HepG2 (cell line): ENCODE results near the gene NBEA. TPM values are rescaled to one million over a fixed set of nuclear protein-coding genes. Genes with fewer than 3 reads are reported as not detected.

ENCODE experiments used
- ATAC-seq: fragments of 200-7000 bp; cut with Tn5 transposase; 3 replicates; pipeline ENCODE4 v1.9.1; 2020; ENCODE audit warnings: mild to moderate bottlenecking, moderate library complexity
- BruUV-seq: library from RNA; stranded (reverse); fragments of 400-500 nt; replicated peaks from 2 replicates; lab custom pipeline; 2021; lab: Mats Ljungman, UMichigan
- CTCF ChIA-PET: fragments of 300-600 bp; formaldehyde crosslinking; extraction: SDS; loops from one replicate; lab custom pipeline; 2021; ENCODE audit warnings: low total read pairs, inconsistent platforms, low intra/inter-chr PET ratio; lab: Yijun Ruan, JAX
- POLR2A ChIA-PET: fragments of 350-600 bp; sonication (Branson Sonifier 250); formaldehyde crosslinking; loops from one replicate; lab custom pipeline; 2020; ENCODE audit warnings: antibody characterized with exemption, inconsistent platforms; lab: Yijun Ruan, JAX
- DNase-seq: peaks from one replicate; pipeline ENCODE4 v3.0.0-alpha.2; 2015; ENCODE audit warnings: low spot score
- FAIRE-seq: peaks from 3 replicates; lab custom pipeline; 2011; peaks lifted over from hg19 to GRCh38; lab: Jason Lieb, UNC
- H2AFZ ChIP-seq: one replicate; pipeline ENCODE4 v1.6.1; 2011; ENCODE audit warnings: low read length, inconsistent platforms
- H3K27ac ChIP-seq: fragments of 300-600 bp; 3 replicates; pipeline ENCODE4 v1.8.0; 2011; ENCODE audit warnings: mixed run types, mild to moderate bottlenecking, mixed read lengths, low read length, inconsistent platforms; ENCODE audit not compliant: insufficient read depth; ENCODE audit errors: extremely low read length
- H3K27me3 ChIP-seq, 2 experiments: fragments of 200-600 bp in 1 of 2; 2 replicates in 1 of 2; 3 replicates in 1 of 2; pipeline versions ENCODE4 v1.6.0 to v1.8.0; 2011; ENCODE audit warnings: low read length in 2 of 2, mild to moderate bottlenecking in 2 of 2, moderate library complexity in 2 of 2, inconsistent platforms in 1 of 2; ENCODE audit not compliant: insufficient read depth in 2 of 2, control insufficient read depth in 1 of 2
- H3K36me3 ChIP-seq, 2 experiments: fragments of 200-600 bp in 1 of 2; replicated peaks in 1 of 2; 2 replicates in 1 of 2; 3 replicates in 1 of 2; pipeline versions ENCODE4 v1.5.1 to v1.8.0; 2011; ENCODE audit warnings: low read length in 2 of 2, inconsistent platforms in 1 of 2; ENCODE audit not compliant: insufficient read depth in 2 of 2, control insufficient read depth in 1 of 2
- H3K4me1 ChIP-seq: 2 replicates; pipeline ENCODE4 v1.5.1; 2012; ENCODE audit warnings: low read length, inconsistent platforms; ENCODE audit not compliant: insufficient read depth
- H3K4me2 ChIP-seq: 2 replicates; pipeline ENCODE4 v1.6.0; 2011; ENCODE audit warnings: low read depth, low read length, inconsistent platforms
- H3K4me3 ChIP-seq, 3 experiments: fragments of 200-600 bp in 1 of 3; sonication (generic), shearing (Covaris generic) in 1 of 3; replicated peaks in 1 of 3; 2 replicates each; pipeline ENCODE4 v1.5.1; 2011 to 2016; ENCODE audit warnings: low read length in 3 of 3, inconsistent platforms in 2 of 3, low read depth in 2 of 3, mild to moderate bottlenecking in 2 of 3, control low read depth in 1 of 3, mixed read lengths in 1 of 3; ENCODE audit not compliant: insufficient read depth in 1 of 3
- H3K79me2 ChIP-seq: one replicate; pipeline ENCODE4 v1.6.1; 2011; ENCODE audit warnings: low read length, inconsistent platforms; ENCODE audit not compliant: insufficient read depth
- H3K9ac ChIP-seq: 2 replicates; pipeline ENCODE4 v1.6.0; 2011; ENCODE audit warnings: mild to moderate bottlenecking, low read depth, low read length, inconsistent platforms; ENCODE audit not compliant: insufficient read depth
- H3K9me3 ChIP-seq: 2 replicates; pipeline ENCODE4 v1.5.1; 2012; ENCODE audit warnings: mild to moderate bottlenecking, low read length
- H4K20me1 ChIP-seq: 2 replicates; pipeline ENCODE4 v1.6.0; 2011; ENCODE audit warnings: inconsistent platforms, mild to moderate bottlenecking, low read length, moderate library complexity; ENCODE audit not compliant: insufficient read depth
- CREM ChIP-seq, 2 experiments: sonication (generic) in 1 of 2; formaldehyde crosslinking in 1 of 2; IDR thresholded peaks; 2 replicates each; pipeline versions ENCODE4 v1.4.0 to v1.6.1; 2016 to 2020; ENCODE audit warnings: antibody characterized with exemption in 1 of 2, mild to moderate bottlenecking in 1 of 2, missing genetic modification reagents in 1 of 2
- FOSL2 ChIP-seq: sonication (generic); formaldehyde crosslinking; IDR thresholded peaks from 2 replicates; pipeline ENCODE4 v1.4.0; 2020; ENCODE audit warnings: missing genetic modification reagents
- FOXC1 ChIP-seq: sonication (generic); formaldehyde crosslinking; IDR thresholded peaks from 2 replicates; pipeline ENCODE4 v1.8.0; 2022; ENCODE audit warnings: mild to moderate bottlenecking, missing genetic modification reagents, borderline replicate concordance
- GATA4 ChIP-seq: sonication (generic); IDR thresholded peaks from 2 replicates; pipeline ENCODE4 v1.6.1; 2016; ENCODE audit warnings: antibody characterized with exemption, low read depth, borderline replicate concordance
- HNRNPUL1 ChIP-seq: fragments of 200-400 bp; formaldehyde crosslinking; IDR thresholded peaks from 2 replicates; pipeline ENCODE4 v1.6.1; 2017; ENCODE audit warnings: low read depth, mild to moderate bottlenecking, low read length, moderate library complexity
- MIER3 ChIP-seq: IDR thresholded peaks from 2 replicates; pipeline ENCODE4 v1.6.1; 2016; ENCODE audit warnings: missing compliant biosample characterization, borderline replicate concordance
- MYNN ChIP-seq: sonication (generic); formaldehyde crosslinking; IDR thresholded peaks from 2 replicates; pipeline ENCODE4 v1.4.0; 2020; ENCODE audit warnings: mild to moderate bottlenecking, low read depth, missing genetic modification reagents
- PAX8 ChIP-seq: sonication (generic); formaldehyde crosslinking; IDR thresholded peaks from 2 replicates; pipeline ENCODE4 v1.8.0; 2022; ENCODE audit warnings: mild to moderate bottlenecking, missing genetic modification reagents, borderline replicate concordance
- REL ChIP-seq: sonication (generic); formaldehyde crosslinking; conservative IDR thresholded peaks from 2 replicates; pipeline ENCODE4 v1.8.0; 2022; ENCODE audit warnings: mild to moderate bottlenecking, missing genetic modification reagents, moderate library complexity
- REXO4 ChIP-seq: sonication (generic); formaldehyde crosslinking; IDR thresholded peaks from 2 replicates; pipeline ENCODE4 v1.8.0; 2022; ENCODE audit warnings: missing genetic modification reagents, mild to moderate bottlenecking, borderline replicate concordance
- ZNF333 ChIP-seq: sonication (generic); formaldehyde crosslinking; IDR thresholded peaks from 2 replicates; pipeline ENCODE4 v1.4.0; 2020; ENCODE audit warnings: mild to moderate bottlenecking, missing genetic modification reagents, borderline replicate concordance
- ZNF747 ChIP-seq: sonication (generic); formaldehyde crosslinking; IDR thresholded peaks from 2 replicates; pipeline ENCODE4 v1.8.1; 2023; ENCODE audit warnings: missing genetic modification reagents, mild to moderate bottlenecking, borderline replicate concordance
- ZNF773 ChIP-seq: sonication (generic); formaldehyde crosslinking; IDR thresholded peaks from 2 replicates; pipeline ENCODE4 v1.4.0; 2020; ENCODE audit warnings: missing genetic modification reagents, borderline replicate concordance
- ZNF878 ChIP-seq: sonication (generic); formaldehyde crosslinking; IDR thresholded peaks from 2 replicates; pipeline ENCODE4 v1.8.1; 2023; ENCODE audit warnings: mild to moderate bottlenecking, missing genetic modification reagents, moderate library complexity
- ZSCAN21 ChIP-seq: sonication (generic); formaldehyde crosslinking; IDR thresholded peaks from 2 replicates; pipeline ENCODE4 v1.8.0; 2022; ENCODE audit warnings: mild to moderate bottlenecking, missing genetic modification reagents, moderate library complexity, borderline replicate concordance
- WGBS: methylation state at CpG from one replicate; pipeline ENCODE4 v1.1.6; 2017; ENCODE audit warnings: low lambda C conversion rate; 5-methylcytosine and 5-hydroxymethylcytosine counted together
- in situ Hi-C: cut with HindIII; loops from 2 replicates; pipeline ENCODE4 v1.10.0; 2017; ENCODE audit warnings: low pct_unique_long_range_greater_than_20kb; ENCODE audit not compliant: extremely low pct_ligation_motif_present
- intact Hi-C: fragments of 100-400 bp; cut with micrococcal nuclease; formaldehyde crosslinking; loops from one replicate; pipeline ENCODE4 v1.10.0; 2022; ENCODE audit not compliant: unreplicated experiment
- polyA plus RNA-seq, 8 experiments: library from polyadenylated mRNA; depleted of rRNA in 3 of 8; stranded (reverse) in 7 of 8; unstranded in 1 of 8; fragments of >200 nt; fragmentation: Illumina TruSeq in 4 of 8; extraction: Trizol in 4 of 8; gene quantifications; 2 replicates each; pipeline versions ENCODE4 v1.2.1 to v1.2.3, GENCODE V29; 2011 to 2016; ENCODE audit warnings: low read depth in 4 of 8, missing spikeins in 1 of 8, mixed read lengths in 1 of 8; ENCODE audit not compliant: insufficient read depth in 1 of 8
- total RNA-seq, 5 experiments: library from RNA; depleted of rRNA; stranded (reverse); fragments of >200 nt; fragmentation: Illumina TruSeq; extraction: Trizol; gene quantifications; 2 replicates each; pipeline ENCODE4 v1.2.3, GENCODE V29; 2016; ENCODE audit warnings: low read depth in 1 of 5
- TF ChIP-seq, protein P1 (sequence below): sonication (generic); formaldehyde crosslinking; IDR thresholded peaks from 2 replicates; pipeline ENCODE4 v1.5.0; 2020; ENCODE audit warnings: missing genetic modification reagents, mild to moderate bottlenecking, borderline replicate concordance
- TF ChIP-seq, protein P2 (sequence below): sonication (generic); formaldehyde crosslinking; conservative IDR thresholded peaks from 2 replicates; pipeline ENCODE4 v1.4.0; 2020; ENCODE audit warnings: mild to moderate bottlenecking, missing genetic modification reagents, moderate library complexity
- TF ChIP-seq, protein P3 (sequence below): sonication (generic); formaldehyde crosslinking; IDR thresholded peaks from 2 replicates; pipeline ENCODE4 v1.5.0; 2020; ENCODE audit warnings: missing genetic modification reagents

The NBEA gene
- total and polyA plus RNA-seq, 2 of the 13 experiments (the other 11 are each of a cell fraction or from before 2014, with no cell fraction given) = 2.7 to 2.8 TPM

DNA sequence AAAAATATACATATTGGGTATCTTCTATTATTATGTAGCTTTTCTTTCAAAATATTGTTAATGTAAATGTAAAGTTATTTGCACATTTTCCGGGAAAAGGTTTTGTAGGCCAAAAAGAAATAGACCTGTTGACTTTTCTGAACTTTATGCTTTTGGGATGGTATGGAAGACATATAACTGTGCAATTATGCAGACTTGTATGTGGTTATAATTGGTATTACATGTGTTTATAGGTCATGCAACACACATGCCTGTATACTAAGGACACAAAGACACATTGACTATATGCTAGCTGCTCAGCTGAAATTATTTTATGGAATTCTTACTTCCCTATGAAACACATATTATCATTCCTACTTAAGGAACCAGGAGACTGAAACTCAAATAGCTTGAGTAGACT lies 2.3 kb upstream of the NBEA start (continued):
- TF ChIP-seq, protein P1, sequence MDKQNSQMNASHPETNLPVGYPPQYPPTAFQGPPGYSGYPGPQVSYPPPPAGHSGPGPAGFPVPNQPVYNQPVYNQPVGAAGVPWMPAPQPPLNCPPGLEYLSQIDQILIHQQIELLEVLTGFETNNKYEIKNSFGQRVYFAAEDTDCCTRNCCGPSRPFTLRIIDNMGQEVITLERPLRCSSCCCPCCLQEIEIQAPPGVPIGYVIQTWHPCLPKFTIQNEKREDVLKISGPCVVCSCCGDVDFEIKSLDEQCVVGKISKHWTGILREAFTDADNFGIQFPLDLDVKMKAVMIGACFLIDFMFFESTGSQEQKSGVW = no peak
- TF ChIP-seq REL (CRISPR knock-in tag) = no peak

DNA sequence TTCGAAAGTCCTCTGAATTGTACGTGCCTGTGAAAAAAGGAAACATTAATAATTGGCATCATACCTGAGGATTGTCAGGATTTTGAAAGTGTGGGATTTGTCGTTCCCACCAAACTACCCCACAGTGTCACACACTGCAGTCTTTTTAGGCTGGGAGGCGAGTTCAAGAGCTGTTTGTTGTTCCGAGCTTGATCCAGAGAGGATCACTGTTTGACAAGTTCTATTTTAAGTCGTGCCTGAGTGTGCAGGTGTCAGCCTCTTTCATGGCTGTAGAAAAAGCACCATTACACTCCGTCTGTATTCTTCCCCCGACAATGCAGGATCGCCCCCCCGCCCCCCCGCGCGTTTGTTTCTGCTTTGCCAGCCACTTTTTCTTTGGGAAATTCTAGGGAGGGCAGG lies 635 bp upstream of the NBEA start:
- H3K27me3 ChIP-seq = no peaks in the 10 kb centered on the region; a peak in 2 of 5 replicates
- intact Hi-C loops = loop anchor here (2.0 kb wide), 1 partner anchor 215 kb away; no protein-coding TSS in a partner anchor
- peak overlapping the region; percentile 100 for H3K4me2 ChIP-seq
- BruUV-seq = no TSS peak
- H3K9ac ChIP-seq = peak overlapping the region; percentile 52; the same call in 1 of the 2 replicates
- peak; percentile 16 for ATAC-seq
- H3K36me3 ChIP-seq = no peaks in the 10 kb centered on the region
- WGBS = 5% methylated on average over 12 of the region's 13 CpGs
- no peaks in the 10 kb centered on the region for H3K79me2 ChIP-seq
- H2AFZ ChIP-seq = peak overlapping the region; percentile 92
- in situ Hi-C loops = no loop called here
- H3K4me3 ChIP-seq = peak overlapping the region; percentile 62 to 84 (median 83); a peak in 5 of 6 replicates
- ChIA-PET CTCF (no interaction called here), POLR2A (no interaction called here)
- H3K4me1 ChIP-seq = peaks cover 20% of the 10 kb centered on the region
- DNase-seq = no peak
- H3K9me3 ChIP-seq = no peaks in the 10 kb centered on the region
- no peak for FAIRE-seq
- H3K27ac ChIP-seq = no peak overlapping the region
- H4K20me1 ChIP-seq = no peaks in the 10 kb centered on the region
- TF ChIP-seq MYNN (CRISPR knock-in tag) (no peak), ZNF333 (CRISPR knock-in tag) (no peak), GATA4 (no peak), CREM (IDR thresholded peaks at IDR 0.05) (no peak), CREM (CRISPR knock-in tag; IDR thresholded peaks at IDR 0.05) (no peak), PAX8 (CRISPR knock-in tag) (no peak), FOSL2 (CRISPR knock-in tag) (no peak), ZNF747 (CRISPR knock-in tag) (no peak), FOXC1 (CRISPR knock-in tag) (no peak), REXO4 (CRISPR knock-in tag) (no peak), ZNF773 (CRISPR knock-in tag) (no peak), ZSCAN21 (CRISPR knock-in tag) (no peak), ZNF878 (CRISPR knock-in tag) (no peak), HNRNPUL1 (no peak), MIER3 (CRISPR knock-in tag) (no peak)
- TF ChIP-seq, protein P2, sequence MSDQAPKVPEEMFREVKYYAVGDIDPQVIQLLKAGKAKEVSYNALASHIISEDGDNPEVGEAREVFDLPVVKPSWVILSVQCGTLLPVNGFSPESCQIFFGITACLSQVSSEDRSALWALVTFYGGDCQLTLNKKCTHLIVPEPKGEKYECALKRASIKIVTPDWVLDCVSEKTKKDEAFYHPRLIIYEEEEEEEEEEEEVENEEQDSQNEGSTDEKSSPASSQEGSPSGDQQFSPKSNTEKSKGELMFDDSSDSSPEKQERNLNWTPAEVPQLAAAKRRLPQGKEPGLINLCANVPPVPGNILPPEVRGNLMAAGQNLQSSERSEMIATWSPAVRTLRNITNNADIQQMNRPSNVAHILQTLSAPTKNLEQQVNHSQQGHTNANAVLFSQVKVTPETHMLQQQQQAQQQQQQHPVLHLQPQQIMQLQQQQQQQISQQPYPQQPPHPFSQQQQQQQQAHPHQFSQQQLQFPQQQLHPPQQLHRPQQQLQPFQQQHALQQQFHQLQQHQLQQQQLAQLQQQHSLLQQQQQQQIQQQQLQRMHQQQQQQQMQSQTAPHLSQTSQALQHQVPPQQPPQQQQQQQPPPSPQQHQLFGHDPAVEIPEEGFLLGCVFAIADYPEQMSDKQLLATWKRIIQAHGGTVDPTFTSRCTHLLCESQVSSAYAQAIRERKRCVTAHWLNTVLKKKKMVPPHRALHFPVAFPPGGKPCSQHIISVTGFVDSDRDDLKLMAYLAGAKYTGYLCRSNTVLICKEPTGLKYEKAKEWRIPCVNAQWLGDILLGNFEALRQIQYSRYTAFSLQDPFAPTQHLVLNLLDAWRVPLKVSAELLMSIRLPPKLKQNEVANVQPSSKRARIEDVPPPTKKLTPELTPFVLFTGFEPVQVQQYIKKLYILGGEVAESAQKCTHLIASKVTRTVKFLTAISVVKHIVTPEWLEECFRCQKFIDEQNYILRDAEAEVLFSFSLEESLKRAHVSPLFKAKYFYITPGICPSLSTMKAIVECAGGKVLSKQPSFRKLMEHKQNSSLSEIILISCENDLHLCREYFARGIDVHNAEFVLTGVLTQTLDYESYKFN (CRISPR knock-in tag) = no peak
- TF ChIP-seq, protein P3, sequence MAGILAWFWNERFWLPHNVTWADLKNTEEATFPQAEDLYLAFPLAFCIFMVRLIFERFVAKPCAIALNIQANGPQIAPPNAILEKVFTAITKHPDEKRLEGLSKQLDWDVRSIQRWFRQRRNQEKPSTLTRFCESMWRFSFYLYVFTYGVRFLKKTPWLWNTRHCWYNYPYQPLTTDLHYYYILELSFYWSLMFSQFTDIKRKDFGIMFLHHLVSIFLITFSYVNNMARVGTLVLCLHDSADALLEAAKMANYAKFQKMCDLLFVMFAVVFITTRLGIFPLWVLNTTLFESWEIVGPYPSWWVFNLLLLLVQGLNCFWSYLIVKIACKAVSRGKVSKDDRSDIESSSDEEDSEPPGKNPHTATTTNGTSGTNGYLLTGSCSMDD (CRISPR knock-in tag) = no peak
